Body of pancreas (tissue), 4 donors: ENCODE data around the gene LRRC2.

Experiments
- CTCF ChIP-seq, 7 experiments: fragments of 450-650 bp in 4 of 7; fragments of 200-600 bp in 3 of 7; sonication (generic) in 3 of 7; IDR thresholded peaks; one replicate each; pipeline ENCODE4 v1.5.1; 2016 to 2019; ENCODE audit warnings: antibody characterized with exemption in 7 of 7
- POLR2A ChIP-seq, 3 donors: fragments of 450-650 bp; IDR thresholded peaks; one replicate each; pipeline ENCODE4 v1.6.1; 2016; ENCODE audit warnings: antibody characterized with exemption in 3 of 3, mild to moderate bottlenecking in 2 of 3

- TF ChIP-seq CTCF (IDR thresholded peaks at IDR 0.05) (no peak), POLR2A (IDR thresholded peaks at IDR 0.05) (no peak)
Measured at GRCh38 chr3:46500656-46501635, 65.2 kb downstream of the LRRC2 start.
